ENCODE results near the gene WDR27. TPM values are rescaled to one million over a fixed set of nuclear protein-coding genes. Genes with fewer than 3 reads are reported as not detected.
"Not testable (repeated sequence)": the region's sequence is repeated elsewhere in the genome, so short reads cannot be mapped to it uniquely, and the experiment has no call there.

WDR27 gene
- total and polyA plus RNA-seq, 5 experiments from 2014 or later, result 3.7 to 80.9 (median 7.3) TPM

DNA sequence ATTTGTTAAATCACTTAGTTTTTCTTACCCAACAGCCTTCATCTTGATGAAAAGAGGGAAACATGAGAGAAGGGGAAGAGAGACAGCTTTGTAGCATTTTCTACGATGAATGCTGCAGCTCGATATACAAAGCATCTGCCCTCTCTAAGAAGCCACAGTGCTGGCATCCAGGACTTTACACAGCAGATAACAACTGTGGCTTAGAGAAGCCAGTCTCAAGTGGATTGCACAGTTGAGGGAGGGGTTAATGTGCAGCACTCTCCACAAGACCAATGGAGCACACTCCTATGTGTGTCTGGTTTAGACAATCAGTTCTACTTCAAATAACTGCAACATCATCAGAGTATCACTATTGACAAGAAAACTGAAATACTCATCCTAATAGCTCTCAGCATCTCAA lies 5.9 kb upstream of the WDR27 start:
- Mint-ChIP-seq H3K9me3 (no peaks in the 10 kb centered on the region), H3K27ac (peak overlapping the region in 9 of 10 donors; percentile 1 to 76 (median 52)), H3K36me3 (peaks cover 0 to 68% (median 14%) of the 10 kb centered on the region in 3 donors), H3K4me3 (no peak overlapping the region), H3K4me1 (peaks cover 11 to 58% (median 43%) of the 10 kb centered on the region in 4 donors), H3K27me3 (no peaks in the 10 kb centered on the region)
- ATAC-seq (no peak), DNase-seq (no peak)
- POLR2A ChIA-PET, result interaction anchor here (1.2 to 4.1 kb wide), 2 partner anchors 12 to 14 kb away, joined by 4 to 25 read pairs; no protein-coding TSS in a partner anchor

DNA sequence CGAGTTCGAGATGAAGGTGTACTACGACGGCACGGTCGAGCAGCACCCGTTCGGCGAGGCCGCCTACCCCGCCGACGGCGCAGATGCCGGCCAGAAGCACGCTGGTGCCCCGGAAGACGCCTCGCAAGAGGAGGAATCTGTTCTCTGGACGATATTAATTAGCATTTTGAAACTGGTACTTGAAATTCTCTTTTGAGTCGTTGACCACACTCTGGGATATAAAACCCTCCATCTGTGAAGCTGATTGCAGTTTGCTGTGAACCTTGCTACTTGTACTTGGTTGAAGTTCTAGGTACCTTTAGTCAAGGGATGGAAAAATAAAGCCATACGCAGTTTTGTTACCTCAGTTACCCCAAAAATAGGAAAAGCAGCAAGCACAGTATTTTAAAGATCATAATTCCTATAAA lies 1.0 kb upstream of the WDR27 start:
- POLR2A ChIA-PET, result interaction anchor here (0.8 to 5.7 kb wide), 7 partner anchors 15 to 881 kb away, joined by 3 to 129 read pairs (median 21); partner anchors contain the start of genes DYNLT2, ERMARD, PHF10 and PSMB1
- Mint-ChIP-seq H3K9me3 (no peaks in the 10 kb centered on the region), H3K27me3 (no peaks in the 10 kb centered on the region), H3K27ac (peak overlapping the region; percentile 89 to 97 (median 94)), H3K4me1 (peaks cover 20 to 76% (median 63%) of the 10 kb centered on the region in 4 donors), H3K36me3 (peaks cover 0 to 32% (median 1%) of the 10 kb centered on the region in 3 donors), H3K4me3 (peak overlapping the region; percentile 83 to 93 (median 90))
- DNase-seq (no peak), ATAC-seq (peak; percentile 3 to 4)

DNA sequence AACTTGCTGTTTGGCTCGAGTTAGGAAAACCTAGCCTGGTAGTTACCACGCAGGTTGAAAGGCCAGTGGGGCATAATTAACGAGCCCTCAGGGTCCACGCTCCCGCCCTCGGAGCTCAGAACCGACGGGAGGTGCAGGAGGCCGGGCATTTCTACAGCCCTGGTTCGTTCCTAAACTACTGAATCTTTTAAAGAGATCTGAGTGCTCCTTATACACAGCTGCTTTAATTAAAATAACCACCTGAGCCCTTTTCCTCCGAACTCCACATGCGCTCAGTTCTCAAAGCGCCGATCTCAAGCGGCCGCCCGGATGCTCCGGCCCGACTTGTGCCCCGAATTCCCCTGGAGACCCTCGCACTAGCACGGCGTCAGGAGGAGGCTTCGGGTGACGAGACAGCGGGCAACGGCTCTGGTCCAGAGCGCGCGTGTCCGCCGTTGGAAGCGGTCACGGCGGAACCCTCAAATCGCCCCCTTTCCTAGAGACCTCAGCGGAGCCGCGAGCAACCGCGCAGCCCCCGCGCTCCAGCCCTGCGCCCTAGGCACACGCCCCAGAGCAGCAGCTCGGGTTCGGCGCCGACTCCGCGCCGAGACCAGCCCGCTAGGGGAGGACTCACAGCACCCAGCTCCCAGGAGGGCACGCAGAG lies 397 bp downstream of the WDR27 start:
- peak overlapping the region; percentile 84 to 94 (median 90) for H3K4me3 Mint-ChIP-seq

DNA sequence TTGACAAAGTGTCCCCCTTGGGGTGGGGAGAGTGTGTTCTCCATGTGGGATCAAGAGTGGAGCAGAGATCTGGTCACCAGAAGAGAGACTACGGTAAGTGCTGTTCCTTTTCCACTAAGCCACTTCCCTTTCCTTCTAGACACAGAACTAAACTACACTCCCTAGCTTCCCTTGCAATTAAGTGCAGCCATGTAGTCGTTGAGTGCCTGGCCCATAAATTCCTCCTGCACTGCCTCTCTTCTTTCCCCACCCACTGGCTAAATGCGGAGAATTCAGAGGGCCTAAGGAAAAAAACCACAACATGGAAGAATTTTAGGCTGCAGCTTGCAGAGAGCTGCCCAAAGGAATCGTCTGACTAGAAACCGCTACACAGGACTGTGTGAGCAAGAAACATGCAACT lies 1.5 kb downstream of the WDR27 start:
- Mint-ChIP-seq H3K27ac (peak overlapping the region in 6 of 10 donors; percentile 49 to 96 (median 76)), H3K4me1 (peaks cover 14 to 58% (median 46%) of the 10 kb centered on the region in 4 donors), H3K4me3 (peak overlapping the region in 7 of 10 donors; percentile 15 to 91 (median 50)), H3K36me3 (peaks cover 2 to 17% (median 4%) of the 10 kb centered on the region in 3 donors), H3K27me3 (no peaks in the 10 kb centered on the region), H3K9me3 (peaks cover 0 to 4% (median 0%) of the 10 kb centered on the region in 9 donors)
- POLR2A ChIA-PET, result no interaction called here
- no peak for DNase-seq
- no peak for ATAC-seq

More for the DNA sequence above, 397 bp downstream of the WDR27 start:
- H3K36me3 Mint-ChIP-seq, result peaks cover 0 to 25% (median 1%) of the 10 kb centered on the region in 3 donors
- DNase-seq (no peak), ATAC-seq (peak; percentile 8 to 15)
- H3K27ac Mint-ChIP-seq, result peak overlapping the region; percentile 70 to 97 (median 94)
- POLR2A ChIA-PET, result interaction anchor here (0.7 to 5.7 kb wide), 12 partner anchors 8 to 852 kb away, joined by 3 to 129 read pairs (median 5); partner anchors contain the start of genes DYNLT2, ERMARD, FAM120B and PHF10
- H3K4me1 Mint-ChIP-seq, result peaks cover 16 to 69% (median 55%) of the 10 kb centered on the region in 4 donors
- no peaks in the 10 kb centered on the region for H3K9me3 Mint-ChIP-seq
- no peaks in the 10 kb centered on the region for H3K27me3 Mint-ChIP-seq

DNA sequence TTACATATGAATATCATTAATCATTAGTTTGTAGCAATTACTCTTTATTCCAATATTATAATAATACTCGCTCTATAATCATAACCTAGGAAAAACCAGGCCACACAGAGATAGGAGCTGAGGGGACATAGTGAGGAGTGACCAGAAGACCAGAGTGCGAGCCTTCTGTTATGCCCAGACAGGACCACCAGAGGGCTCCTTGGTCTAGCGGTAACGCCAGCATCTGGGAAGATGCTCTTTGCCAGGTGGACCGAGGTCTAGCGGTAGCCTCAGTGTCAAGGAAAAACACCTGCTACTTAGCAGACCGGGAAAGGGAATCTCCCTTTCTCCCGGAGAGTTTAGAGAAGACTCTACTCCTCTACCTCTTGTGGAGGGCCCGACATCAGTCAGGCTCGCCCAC lies 4.7 kb downstream of the WDR27 start:
- H3K27me3 Mint-ChIP-seq, H3K27ac Mint-ChIP-seq, DNase-seq, H3K4me3 Mint-ChIP-seq, ATAC-seq, H3K9me3 Mint-ChIP-seq, POLR2A ChIA-PET: not testable (repeated sequence)
- Mint-ChIP-seq H3K36me3 (peaks cover 5 to 17% (median 6%) of the 10 kb centered on the region in 3 donors), H3K4me1 (peaks cover 10 to 31% (median 23%) of the 10 kb centered on the region in 4 donors)

DNA sequence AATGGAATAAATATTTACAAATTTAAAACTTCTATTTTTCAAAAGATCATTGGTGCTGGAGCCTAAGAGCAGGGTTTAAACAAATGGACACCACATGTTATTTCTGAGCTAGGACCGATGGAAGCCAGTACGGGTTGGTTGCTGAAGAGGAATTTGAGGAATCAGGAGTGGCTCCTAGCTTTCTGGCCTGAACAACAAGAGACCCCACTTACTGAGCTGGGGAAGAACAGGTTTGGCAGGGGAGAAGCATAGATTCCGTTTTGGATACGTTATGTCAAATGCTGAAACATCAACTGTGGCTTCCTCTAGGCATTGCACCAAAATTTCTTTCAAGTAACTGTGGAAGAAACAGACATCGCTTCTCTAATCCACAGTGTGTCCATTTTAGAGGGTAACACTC lies 6.7 kb downstream of the WDR27 start:
- Mint-ChIP-seq H3K4me1 (peaks cover 11 to 21% (median 16%) of the 10 kb centered on the region in 4 donors), H3K36me3 (peaks cover 11 to 28% (median 12%) of the 10 kb centered on the region in 3 donors), H3K4me3 (no peak overlapping the region), H3K27ac (no peak overlapping the region), H3K9me3 (peaks cover 0 to 11% (median 9%) of the 10 kb centered on the region in 9 donors), H3K27me3 (no peaks in the 10 kb centered on the region)
- DNase-seq, result no peak
- no peak for ATAC-seq
- POLR2A ChIA-PET, result interaction anchor here (0.7 kb wide), 1 partner anchor 860 kb away, joined by 3 read pairs; no protein-coding TSS in a partner anchor

DNA sequence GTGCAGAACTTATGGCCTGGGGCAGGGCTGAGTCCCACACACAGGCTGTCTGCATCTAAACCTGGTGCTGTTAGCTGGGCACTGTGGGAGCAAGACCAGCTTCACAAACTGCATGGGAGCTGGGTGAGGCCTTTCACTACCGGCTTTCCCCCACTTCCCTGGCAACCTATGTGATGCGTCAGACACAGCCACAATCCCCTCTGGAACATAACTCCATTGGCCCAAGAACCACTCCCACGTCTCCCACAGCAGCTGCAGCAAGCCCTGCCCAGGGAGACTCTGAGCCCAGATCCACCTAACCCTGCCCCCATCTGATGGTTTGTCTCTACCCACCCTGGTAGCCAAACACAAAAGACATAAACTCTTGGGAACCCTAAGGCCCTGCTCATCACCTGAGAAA lies 9.3 kb downstream of the WDR27 start:
- Mint-ChIP-seq H3K4me3 (no peak overlapping the region), H3K27me3 (no peaks in the 10 kb centered on the region), H3K4me1 (peaks cover 1 to 8% (median 4%) of the 10 kb centered on the region in 4 donors), H3K27ac (peak overlapping the region in 1 of 10 donors; percentile 52), H3K36me3 (peaks cover 19 to 37% (median 25%) of the 10 kb centered on the region in 3 donors), H3K9me3 (peaks cover 0 to 11% (median 9%) of the 10 kb centered on the region in 9 donors)
- ATAC-seq (no peak), DNase-seq (no peak)
- POLR2A ChIA-PET, result interaction anchor here (2.2 kb wide), 1 partner anchor 9 kb away, joined by 10 read pairs; the partner anchor contains the start of genes C6orf120 and WDR27

DNA sequence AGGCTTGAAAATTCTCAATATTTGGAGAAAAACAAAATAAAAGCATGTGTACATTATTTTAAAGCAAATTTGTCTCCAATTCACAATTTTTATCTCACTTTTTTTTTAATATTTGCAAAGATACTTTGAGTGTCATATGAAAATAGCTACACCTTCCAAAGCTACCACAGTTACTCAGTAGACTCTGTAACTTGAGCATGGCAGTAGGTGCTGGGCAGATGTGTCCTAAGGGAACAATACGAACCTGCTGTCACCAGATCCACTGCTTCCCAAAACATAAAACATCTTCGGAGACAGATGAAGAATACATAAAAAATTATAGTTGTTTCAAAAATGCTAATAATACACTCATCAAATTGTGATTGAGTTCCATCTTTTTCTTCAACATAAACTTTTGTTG lies 10.6 kb downstream of the WDR27 start:
- Mint-ChIP-seq H3K4me3 (no peak overlapping the region), H3K9me3 (peaks cover 4 to 21% (median 13%) of the 10 kb centered on the region in 9 donors), H3K36me3 (peaks cover 31 to 48% (median 35%) of the 10 kb centered on the region in 3 donors), H3K4me1 (peaks cover 0 to 8% (median 5%) of the 10 kb centered on the region in 4 donors), H3K27me3 (no peaks in the 10 kb centered on the region), H3K27ac (no peak overlapping the region)
- POLR2A ChIA-PET, result no interaction called here
- DNase-seq (no peak), ATAC-seq (no peak)

DNA sequence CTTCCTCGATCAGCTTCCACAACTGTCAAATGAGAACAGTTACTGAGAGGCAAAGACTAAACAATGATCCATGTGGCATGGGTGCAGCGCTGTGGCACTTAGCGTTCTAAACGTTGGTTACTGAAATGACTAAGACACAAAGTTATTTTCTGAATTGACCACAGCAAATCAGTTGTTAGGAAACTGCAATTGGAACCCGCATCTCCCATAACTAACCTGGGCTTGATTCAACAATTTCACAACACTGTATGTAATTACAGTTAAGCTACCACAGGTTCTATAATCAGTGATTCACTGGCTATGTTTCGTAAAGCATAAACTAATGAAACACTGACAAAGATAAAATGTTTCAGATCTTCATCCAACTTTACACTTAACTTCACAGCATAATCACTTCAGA lies 12.5 kb downstream of the WDR27 start:
- Mint-ChIP-seq H3K27me3 (no peaks in the 10 kb centered on the region), H3K27ac (no peak overlapping the region), H3K4me3 (no peak overlapping the region), H3K4me1 (peaks cover 0 to 8% (median 5%) of the 10 kb centered on the region in 4 donors), H3K36me3 (peaks cover 47 to 60% (median 48%) of the 10 kb centered on the region in 3 donors), H3K9me3 (peaks cover 12 to 37% (median 24%) of the 10 kb centered on the region in 9 donors)
- ATAC-seq (no peak), DNase-seq (no peak)
- POLR2A ChIA-PET, result no interaction called here

DNA sequence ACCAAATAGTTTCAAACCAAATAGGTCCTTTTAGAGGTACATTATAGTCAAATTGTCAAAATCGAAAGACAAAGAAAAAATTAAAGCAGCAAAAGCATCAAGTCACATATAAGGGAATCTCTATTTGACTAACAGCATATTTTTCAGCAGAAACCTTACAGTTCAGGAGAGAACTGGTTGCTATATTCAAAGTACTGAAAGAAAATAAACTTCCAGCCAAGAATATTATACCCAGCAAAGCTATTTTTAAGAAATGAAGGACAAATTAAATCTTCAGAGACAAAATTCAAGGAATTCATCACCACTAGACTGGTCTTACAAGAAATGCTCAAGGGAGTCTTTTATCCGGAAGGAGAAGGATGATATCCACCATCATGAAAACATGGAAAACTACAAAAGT lies 16.0 kb downstream of the WDR27 start:
- no peaks in the 10 kb centered on the region for H3K27me3 Mint-ChIP-seq
- no peak overlapping the region for H3K4me3 Mint-ChIP-seq
- peak overlapping the region in 1 of 10 donors; percentile 40 for H3K27ac Mint-ChIP-seq
- H3K36me3 Mint-ChIP-seq, result peaks cover 59 to 63% (median 63%) of the 10 kb centered on the region in 3 donors
- peaks cover 0 to 20% (median 9%) of the 10 kb centered on the region in 4 donors for H3K4me1 Mint-ChIP-seq
- POLR2A ChIA-PET, result no interaction called here
- DNase-seq (no peak), ATAC-seq (no peak)
- H3K9me3 Mint-ChIP-seq, result peaks cover 12 to 29% (median 22%) of the 10 kb centered on the region in 9 donors

DNA sequence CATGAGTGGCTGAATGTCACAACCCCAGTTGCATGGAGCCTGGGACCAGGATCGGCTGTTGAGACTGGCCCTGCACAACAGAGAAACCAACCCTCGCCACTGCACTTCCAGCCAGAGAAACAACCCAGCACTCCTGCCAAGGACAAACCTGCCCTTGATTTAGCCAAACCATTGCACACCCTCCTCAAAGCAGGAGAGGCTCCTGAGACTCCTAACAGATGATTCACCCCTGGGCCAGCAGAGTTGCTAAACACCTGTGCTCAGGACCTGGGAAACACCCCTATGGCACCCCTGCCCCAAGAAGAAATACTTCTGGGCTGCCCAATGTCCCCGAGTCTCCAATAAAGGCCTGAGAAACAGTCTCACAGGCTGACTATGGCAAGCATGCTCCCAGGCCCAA lies 17.8 kb downstream of the WDR27 start:
- POLR2A ChIA-PET, result no interaction called here
- DNase-seq, result no peak

DNA sequence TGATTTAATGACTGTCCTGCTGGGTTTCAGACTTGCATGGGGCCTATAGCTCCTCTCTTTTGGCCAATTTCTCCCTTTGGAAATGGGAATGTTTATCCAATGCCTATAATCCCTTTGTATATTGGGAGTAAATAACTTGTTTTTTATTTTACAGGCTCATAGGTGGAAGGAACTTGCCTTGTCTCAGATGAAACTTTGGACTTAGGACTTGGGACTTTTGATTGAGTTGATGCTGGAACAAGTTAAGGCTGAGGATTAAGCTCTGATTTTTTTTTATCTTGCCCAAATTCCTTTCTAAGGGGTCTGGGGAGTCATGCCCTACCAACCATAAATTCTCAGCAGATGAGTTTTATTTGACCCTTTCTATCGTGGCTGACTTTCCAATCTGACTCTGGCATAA lies 23.5 kb downstream of the WDR27 start:
- peaks cover 0 to 11% (median 2%) of the 10 kb centered on the region in 9 donors for H3K9me3 Mint-ChIP-seq
- peaks cover 44 to 60% (median 56%) of the 10 kb centered on the region in 3 donors for H3K36me3 Mint-ChIP-seq

More for the DNA sequence above, 17.8 kb downstream of the WDR27 start:
- no peak overlapping the region for H3K4me3 Mint-ChIP-seq
- no peak for ATAC-seq
- H3K27me3 Mint-ChIP-seq, result no peaks in the 10 kb centered on the region
- H3K9me3 Mint-ChIP-seq, result peaks cover 14 to 31% (median 23%) of the 10 kb centered on the region in 9 donors
- H3K36me3 Mint-ChIP-seq, result peaks cover 69 to 76% (median 70%) of the 10 kb centered on the region in 3 donors
- peaks cover 0 to 12% (median 8%) of the 10 kb centered on the region in 4 donors for H3K4me1 Mint-ChIP-seq
- no peak overlapping the region for H3K27ac Mint-ChIP-seq

DNA sequence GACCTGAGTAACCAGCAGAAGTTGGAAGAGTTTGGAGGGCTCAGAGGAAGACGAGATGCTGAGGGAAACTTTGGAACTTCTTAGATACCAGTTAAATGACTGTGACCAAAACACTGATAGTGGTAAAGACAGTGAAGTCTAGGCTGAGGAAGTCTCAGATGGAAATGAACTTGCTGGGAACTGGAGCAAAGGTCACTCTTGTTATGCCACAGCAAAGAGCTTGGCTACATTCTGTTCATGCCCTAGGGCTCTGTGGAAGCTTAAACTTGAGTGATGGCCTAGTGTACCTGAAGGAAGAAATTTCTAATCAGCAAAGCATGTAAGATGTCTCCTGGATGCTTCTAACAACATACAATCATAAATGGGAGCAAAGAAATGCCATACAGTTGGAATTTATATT lies 24.7 kb downstream of the WDR27 start:
- no peak for ATAC-seq
- Mint-ChIP-seq H3K4me1 (peaks cover 0 to 5% (median 0%) of the 10 kb centered on the region in 4 donors), H3K4me3 (no peak overlapping the region), H3K27me3 (no peaks in the 10 kb centered on the region), H3K9me3 (peaks cover 0 to 11% (median 2%) of the 10 kb centered on the region in 9 donors), H3K36me3 (peaks cover 35 to 56% (median 50%) of the 10 kb centered on the region in 3 donors), H3K27ac (peak overlapping the region in 1 of 10 donors; percentile 6)
- POLR2A ChIA-PET, result no interaction called here
- DNase-seq, result no peak

More for the DNA sequence above, 23.5 kb downstream of the WDR27 start:
- H3K4me1 Mint-ChIP-seq, result peaks cover 0 to 7% (median 3%) of the 10 kb centered on the region in 4 donors
- H3K27ac Mint-ChIP-seq, result no peak overlapping the region
- no peak for ATAC-seq
- POLR2A ChIA-PET, result no interaction called here
- no peaks in the 10 kb centered on the region for H3K27me3 Mint-ChIP-seq
- no peak overlapping the region for H3K4me3 Mint-ChIP-seq
- DNase-seq, result no peak

Measured in naive thymus-derived CD8-positive, alpha-beta T cell (primary cell).